Measurements from ENCODE around the gene SPRED3. TPM values are rescaled to one million over a fixed set of nuclear protein-coding genes. Genes with fewer than 3 reads are reported as not detected.
"Not testable (repeated sequence)": the region's sequence is repeated elsewhere in the genome, so short reads cannot be mapped to it uniquely, and the experiment has no call there.

The SPRED3 gene
- total RNA-seq, 1 experiment from 2014 or later = 2.3 TPM

GRCh38 chr19:38362076-38362945 is 26.2 kb upstream of the SPRED3 start:
- Histone ChIP-seq H3K36me3 (no peaks in the 10 kb centered on the region), H3K9me3 (replicated peaks) (no peaks in the 10 kb centered on the region), H3K27ac (no peak overlapping the region), H3K4me1 (peaks cover 3% of the 10 kb centered on the region; the same call in 1 of the 2 replicates), H3K27me3 (peaks cover 8% of the 10 kb centered on the region; the same call in 1 of the 2 replicates), H3K4me3 (peak overlapping the region; percentile 58)
- DNase-seq = peak; percentile 87 to 90

- not testable (repeated sequence) for H3K27ac ChIP-seq; H3K9me3 ChIP-seq (replicated peaks); H3K4me1 ChIP-seq; H3K27me3 ChIP-seq; DNase-seq; H3K36me3 ChIP-seq
- H3K4me3 ChIP-seq = peak overlapping the region; percentile 58
These were observed 25.4 kb upstream of the SPRED3 start for GRCh38 chr19:38362946-38363688.

- Histone ChIP-seq H3K4me3 (no peak overlapping the region), H3K36me3 (no peaks in the 10 kb centered on the region), H3K4me1 (peaks cover 3% of the 10 kb centered on the region; the same call in 1 of the 2 replicates), H3K27me3 (no peaks in the 10 kb centered on the region), H3K27ac (no peak overlapping the region), H3K9me3 (replicated peaks) (no peaks in the 10 kb centered on the region)
- DNase-seq = no peak
These were observed 21.5 kb upstream of the SPRED3 start for GRCh38 chr19:38367041-38367440.

- Histone ChIP-seq H3K4me1 (no peaks in the 10 kb centered on the region), H3K27ac (no peak overlapping the region), H3K36me3 (no peaks in the 10 kb centered on the region), H3K27me3 (no peaks in the 10 kb centered on the region), H3K4me3 (no peak overlapping the region), H3K9me3 (replicated peaks) (no peaks in the 10 kb centered on the region)
- no peak for DNase-seq
These were observed 18.9 kb upstream of the SPRED3 start for GRCh38 chr19:38369584-38369983.

- Histone ChIP-seq H3K4me3 (no peak overlapping the region), H3K4me1 (no peaks in the 10 kb centered on the region), H3K36me3 (no peaks in the 10 kb centered on the region), H3K27ac (no peak overlapping the region), H3K27me3 (no peaks in the 10 kb centered on the region), H3K9me3 (replicated peaks) (no peaks in the 10 kb centered on the region)
- no peak for DNase-seq
These were observed 18.2 kb upstream of the SPRED3 start for GRCh38 chr19:38370299-38370698.

- Histone ChIP-seq H3K9me3 (replicated peaks) (no peaks in the 10 kb centered on the region), H3K4me3 (no peak overlapping the region), H3K27me3 (no peaks in the 10 kb centered on the region), H3K36me3 (peaks cover 5% of the 10 kb centered on the region), H3K4me1 (peaks cover 5% of the 10 kb centered on the region; the same call in 1 of the 2 replicates), H3K27ac (no peak overlapping the region)
- DNase-seq = no peak
These were observed 17.4 kb upstream of the SPRED3 start for GRCh38 chr19:38371081-38371480.

GRCh38 chr19:38373907-38374331 is 14.6 kb upstream of the SPRED3 start:
- H3K27me3 ChIP-seq = no peaks in the 10 kb centered on the region
- H3K9me3 ChIP-seq (replicated peaks) = no peaks in the 10 kb centered on the region
- H3K27ac ChIP-seq = peak overlapping the region; percentile 44
- DNase-seq = no peak
- H3K4me1 ChIP-seq = peaks cover 6% of the 10 kb centered on the region; the same call in 1 of the 2 replicates
- peak overlapping the region; percentile 91 for H3K4me3 ChIP-seq
- peaks cover 24% of the 10 kb centered on the region for H3K36me3 ChIP-seq

- Histone ChIP-seq H3K27ac (peak within 1 kb of the TSS; percentile 96), H3K36me3 (peaks cover 28% of the 10 kb centered on the region), H3K4me1 (peaks cover 6% of the 10 kb centered on the region; the same call in 1 of the 2 replicates), H3K27me3 (no peaks in the 10 kb centered on the region), H3K9me3 (replicated peaks) (no peaks in the 10 kb centered on the region), H3K4me3 (peak within 1 kb of the TSS; percentile 91)
- peak; percentile 100 for DNase-seq
These were observed 14.0 kb upstream of the SPRED3 start, which contains the start of gene PSMD8 for GRCh38 chr19:38374332-38375097. Gene PSMD8 (plus strand): TSS chr19:38374571. CDS start chr19:38374602, 31 bp downstream.

GRCh38 chr19:38375098-38375493 is 13.4 kb upstream of the SPRED3 start:
- peak in 1 of 2 experiments; percentile 36 for DNase-seq
- Histone ChIP-seq H3K27ac (peak overlapping the region; percentile 96), H3K4me1 (peaks cover 6% of the 10 kb centered on the region; the same call in 1 of the 2 replicates)

GRCh38 chr19:38375748-38376147 is 12.7 kb upstream of the SPRED3 start:
- DNase-seq = no peak
- Histone ChIP-seq H3K27me3 (no peaks in the 10 kb centered on the region), H3K4me3 (peak overlapping the region; percentile 91), H3K36me3 (peaks cover 36% of the 10 kb centered on the region), H3K4me1 (peaks cover 6% of the 10 kb centered on the region; the same call in 1 of the 2 replicates), H3K9me3 (replicated peaks) (no peaks in the 10 kb centered on the region), H3K27ac (peak overlapping the region; percentile 96)

More at GRCh38 chr19:38375098-38375493, 13.4 kb upstream of the SPRED3 start:
- H3K4me3 ChIP-seq = peak overlapping the region; percentile 91
- H3K9me3 ChIP-seq (replicated peaks) = no peaks in the 10 kb centered on the region
- H3K27me3 ChIP-seq = no peaks in the 10 kb centered on the region
- peaks cover 31% of the 10 kb centered on the region for H3K36me3 ChIP-seq

- peaks cover 6% of the 10 kb centered on the region; the same call in 1 of the 2 replicates for H3K4me1 ChIP-seq
- no peaks in the 10 kb centered on the region for H3K27me3 ChIP-seq
- H3K4me3 ChIP-seq = no peak overlapping the region
- peaks cover 44% of the 10 kb centered on the region for H3K36me3 ChIP-seq
- no peak for DNase-seq
- no peak overlapping the region for H3K27ac ChIP-seq
- no peaks in the 10 kb centered on the region for H3K9me3 ChIP-seq (replicated peaks)
These were observed 11.9 kb upstream of the SPRED3 start for GRCh38 chr19:38376576-38376975.

GRCh38 chr19:38377052-38377451 is 11.4 kb upstream of the SPRED3 start:
- Histone ChIP-seq H3K4me1 (peaks cover 6% of the 10 kb centered on the region; the same call in 1 of the 2 replicates), H3K9me3 (replicated peaks) (no peaks in the 10 kb centered on the region), H3K36me3 (peaks cover 49% of the 10 kb centered on the region), H3K27me3 (no peaks in the 10 kb centered on the region), H3K4me3 (no peak overlapping the region), H3K27ac (no peak overlapping the region)
- no peak for DNase-seq

- no peak overlapping the region for H3K4me3 ChIP-seq
- no peak overlapping the region for H3K27ac ChIP-seq
- H3K4me1 ChIP-seq = peaks cover 6% of the 10 kb centered on the region; the same call in 1 of the 2 replicates
- H3K9me3 ChIP-seq (replicated peaks) = no peaks in the 10 kb centered on the region
- H3K36me3 ChIP-seq = peaks cover 65% of the 10 kb centered on the region
- no peak for DNase-seq
- no peaks in the 10 kb centered on the region for H3K27me3 ChIP-seq
These were observed 9.6 kb upstream of the SPRED3 start for GRCh38 chr19:38378866-38379265.

- Histone ChIP-seq H3K4me1 (peaks cover under 1% of the 10 kb centered on the region; the same call in 1 of the 2 replicates), H3K27me3 (no peaks in the 10 kb centered on the region), H3K9me3 (replicated peaks) (no peaks in the 10 kb centered on the region), H3K4me3 (no peak overlapping the region), H3K27ac (no peak overlapping the region), H3K36me3 (peaks cover 75% of the 10 kb centered on the region)
- no peak for DNase-seq
These were observed 7.4 kb upstream of the SPRED3 start for GRCh38 chr19:38381138-38381537.
